ENCODE results near the gene TRMU. TPM values are rescaled to one million over a fixed set of nuclear protein-coding genes. Genes with fewer than 3 reads are reported as not detected.

TRMU gene
- total and polyA plus RNA-seq, 2 of the 4 experiments (the other 2 are of a cell fraction) = 19.0 to 36.4 TPM

- no peak for TF ChIP-seq FOS (IDR thresholded peaks at IDR 0.05; ENCODE audit: low read depth, low read length)
- no peak for TF ChIP-seq NFE2L2 (IDR thresholded peaks at IDR 0.05; ENCODE audit: low read depth, low read length)
Measured at GRCh38 chr22:46295277-46295971, 40.1 kb upstream of the TRMU start (continued).

DNA sequence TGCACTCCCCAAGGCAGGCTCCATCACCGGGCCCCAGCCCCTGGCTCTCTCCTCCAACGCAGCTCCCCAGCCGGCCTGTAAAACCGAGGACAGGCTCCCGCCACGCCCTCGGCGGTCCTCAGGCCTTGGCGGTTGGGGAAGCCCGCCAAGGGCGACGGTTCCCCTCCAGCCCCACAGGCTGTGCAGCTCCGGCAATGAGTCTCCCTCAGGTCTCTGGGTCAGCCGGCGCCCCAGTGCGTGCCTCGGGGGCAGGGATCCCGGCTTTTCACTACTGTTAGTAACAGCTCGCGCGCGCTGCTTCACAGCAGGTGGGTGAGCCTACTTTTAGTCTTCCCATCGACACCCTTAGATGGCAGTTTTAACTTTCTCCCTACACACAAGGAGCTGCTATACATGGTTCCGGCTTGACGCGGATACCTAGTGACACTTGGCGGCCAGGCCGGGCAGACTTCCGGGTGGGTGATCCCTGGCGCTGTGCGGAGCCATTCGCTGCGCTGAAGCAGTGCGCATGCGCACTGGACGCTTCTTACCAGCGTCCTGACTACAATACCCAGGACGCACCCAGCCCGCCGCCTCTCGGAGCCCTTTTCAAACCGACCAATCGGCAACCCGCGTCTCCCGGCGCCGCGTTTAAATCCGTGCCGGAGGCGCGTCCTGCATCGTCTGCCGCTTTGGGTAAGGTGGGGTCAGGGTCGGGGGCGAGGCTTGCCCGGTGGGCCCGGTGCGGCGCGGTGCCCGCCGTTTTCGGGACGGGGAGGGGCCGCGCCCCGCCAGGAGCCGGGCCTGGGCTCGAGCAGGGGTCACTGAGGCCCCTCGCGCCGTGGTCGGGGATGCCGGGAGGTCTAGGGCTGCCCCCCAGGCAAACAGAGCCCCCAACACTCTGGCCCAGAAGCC is 39.0 kb upstream of the TRMU start, which contains the start of gene GTSE1:
TSS of gene GTSE1 (plus strand) at position 614 of the 894 bp plus-strand sequence. CDS start 531 bp downstream, outside the sequence.
- H4K8ac ChIP-seq (ENCODE audit: low read depth in 2 of 2, low read length in 2 of 2) = peak within 1 kb of the TSS; percentile 76 to 99
- no peaks in the 10 kb centered on the region for H4K20me1 ChIP-seq (ENCODE audit: insufficient read depth, low read length)
- peak within 1 kb of the TSS; percentile 47 for H3K4me3 ChIP-seq (ENCODE audit: insufficient read depth, low read depth, low read length)
- H3K4me2 ChIP-seq (ENCODE audit: low read depth, low read length) = peak within 1 kb of the TSS; percentile 96
- dilution Hi-C loops (cut with HindIII; ENCODE audit: low sequenced_read_pairs, unreplicated experiment) (no loop called here), in situ Hi-C loops (cut with MboI; ENCODE audit: low sequenced_read_pairs) (loop anchor here (5.0 kb wide), 1 partner anchor 174 kb away; no protein-coding TSS in a partner anchor), intact Hi-C loops (cut with micrococcal nuclease) (loop anchor here (5.0 kb wide), 1 partner anchor 174 kb away; no protein-coding TSS in a partner anchor)
- H3K9ac ChIP-seq (ENCODE audit: low read depth, low read length) = peak within 1 kb of the TSS; percentile 84
- H2BK20ac ChIP-seq (ENCODE audit: low read depth, low read length) = peak within 1 kb of the TSS; percentile 20; the same call in 1 of the 2 replicates
- CTCF ChIA-PET = no interaction called here
- H2AK9ac ChIP-seq (replicated peaks; ENCODE audit: low read depth, low read length, poor library complexity) = peak within 1 kb of the TSS; percentile 90
- BruUV-seq (replicated peaks) = no TSS peak
- H3K23ac ChIP-seq (ENCODE audit: low read depth, low read length) = peak within 1 kb of the TSS; percentile 84
- H2AK5ac ChIP-seq (ENCODE audit: low read depth, low read length) = peak within 1 kb of the TSS; percentile 91
- peaks cover 15% of the 10 kb centered on the region; the same call in 1 of the 2 replicates for H3K36me3 ChIP-seq (ENCODE audit: control insufficient read depth, insufficient read depth, low read length)
- H3K9me1 ChIP-seq (ENCODE audit: insufficient read depth, low read length) = peaks cover 29% of the 10 kb centered on the region
- ATAC-seq (ENCODE audit: low read depth) (peak; percentile 98), DNase-seq (peak; percentile 96)
- peak within 1 kb of the TSS; percentile 80 for H3K4ac ChIP-seq (ENCODE audit: low read depth, low read length)
- H2BK15ac ChIP-seq (ENCODE audit: low read depth, low read length) = no peak within 1 kb of the TSS; the same call in 2 of the 3 replicates
- POLR2A ChIA-PET (ENCODE audit: unreplicated experiment) = interaction anchor here (0.5 kb wide), 1 partner anchor 12 kb away, joined by 4 read pairs; no protein-coding TSS in a partner anchor
- peak within 1 kb of the TSS; percentile 87 for H4K91ac ChIP-seq (ENCODE audit: insufficient read depth, low read depth, low read length)
- H2BK120ac ChIP-seq (ENCODE audit: low read depth, low read length) = peak within 1 kb of the TSS; percentile 17; the same call in 1 of the 2 replicates
- H4K5ac ChIP-seq (ENCODE audit: low read depth, low read length) = peak within 1 kb of the TSS; percentile 51
- H3K4me1 ChIP-seq (ENCODE audit: control insufficient read depth, insufficient read depth, low read length) = peaks cover 11% of the 10 kb centered on the region
- H3K56ac ChIP-seq (ENCODE audit: extremely low read depth, insufficient read depth, low read length) = peak within 1 kb of the TSS; percentile 82
- peaks cover 12 to 45% of the 10 kb centered on the region in 2 experiments; a peak in 3 of 4 replicates for H3K79me1 ChIP-seq (ENCODE audit: low read depth in 1 of 2, low read length in 2 of 2)
- peak within 1 kb of the TSS; percentile 7 for H3K18ac ChIP-seq (ENCODE audit: low read depth, low read length)
- H2AFZ ChIP-seq (replicated peaks; ENCODE audit: low read length, poor library complexity) = peak within 1 kb of the TSS; percentile 94
- TF ChIP-seq, protein P1, sequence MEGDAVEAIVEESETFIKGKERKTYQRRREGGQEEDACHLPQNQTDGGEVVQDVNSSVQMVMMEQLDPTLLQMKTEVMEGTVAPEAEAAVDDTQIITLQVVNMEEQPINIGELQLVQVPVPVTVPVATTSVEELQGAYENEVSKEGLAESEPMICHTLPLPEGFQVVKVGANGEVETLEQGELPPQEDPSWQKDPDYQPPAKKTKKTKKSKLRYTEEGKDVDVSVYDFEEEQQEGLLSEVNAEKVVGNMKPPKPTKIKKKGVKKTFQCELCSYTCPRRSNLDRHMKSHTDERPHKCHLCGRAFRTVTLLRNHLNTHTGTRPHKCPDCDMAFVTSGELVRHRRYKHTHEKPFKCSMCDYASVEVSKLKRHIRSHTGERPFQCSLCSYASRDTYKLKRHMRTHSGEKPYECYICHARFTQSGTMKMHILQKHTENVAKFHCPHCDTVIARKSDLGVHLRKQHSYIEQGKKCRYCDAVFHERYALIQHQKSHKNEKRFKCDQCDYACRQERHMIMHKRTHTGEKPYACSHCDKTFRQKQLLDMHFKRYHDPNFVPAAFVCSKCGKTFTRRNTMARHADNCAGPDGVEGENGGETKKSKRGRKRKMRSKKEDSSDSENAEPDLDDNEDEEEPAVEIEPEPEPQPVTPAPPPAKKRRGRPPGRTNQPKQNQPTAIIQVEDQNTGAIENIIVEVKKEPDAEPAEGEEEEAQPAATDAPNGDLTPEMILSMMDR (conservative IDR thresholded peaks at IDR 0.05; ENCODE audit: low read depth, low read length) = peak; percentile 32; the same call in 1 of the 2 replicates
- TF ChIP-seq MXI1 (IDR thresholded peaks at IDR 0.05; ENCODE audit: borderline replicate concordance, low read depth, low read length) = peak; percentile 96
- TF ChIP-seq MAZ (IDR thresholded peaks at IDR 0.05; ENCODE audit: borderline replicate concordance, low read depth, low read length) = 0 out of 2 replicates have a peak, but pooled peaks have one; percentile 13
- peak; percentile 42; the same call in 1 of the 2 replicates for TF ChIP-seq RAD21 (IDR thresholded peaks at IDR 0.05; ENCODE audit: low read length)
- no peak for TF ChIP-seq RFX5 (IDR thresholded peaks at IDR 0.05; ENCODE audit: low read depth, low read length)
- TF ChIP-seq ELK1 (IDR thresholded peaks at IDR 0.05; ENCODE audit: borderline replicate concordance, low read depth, low read length) = no peak
- H3K9me3 ChIP-seq (ENCODE audit: control insufficient read depth, insufficient read depth, low read length) = no peaks in the 10 kb centered on the region
- peak within 1 kb of the TSS; percentile 73 for H2BK5ac ChIP-seq (ENCODE audit: low read depth, low read length, poor library complexity, severe bottlenecking)
- peak within 1 kb of the TSS; percentile 77 for H3K14ac ChIP-seq (replicated peaks; ENCODE audit: low read depth, low read length)
- 1% methylated on average over 30 of the region's 76 CpGs; no CpG with 5 or more reads in 1 of the 2 experiments for WGBS, 2 experiments (ENCODE audit: extremely low coverage in 2 of 2, insufficient read length in 1 of 2)
- H3K27me3 ChIP-seq (ENCODE audit: control insufficient read depth, insufficient read depth, low read length) = no peaks in the 10 kb centered on the region
- peak within 1 kb of the TSS; percentile 71 for H3K27ac ChIP-seq (ENCODE audit: insufficient read depth, low read length)
